Umbilical cord (tissue), 2 donors: Measurements from ENCODE around the gene EIPR1. TPM values are rescaled to one million over a fixed set of nuclear protein-coding genes. Genes with fewer than 3 reads are reported as not detected.
"Not testable (repeated sequence)": the region's sequence is repeated elsewhere in the genome, so short reads cannot be mapped to it uniquely, and the experiment has no call there.

Source experiments
- DNase-seq: peaks from one replicate; pipeline ENCODE4 v3.0.0-alpha.2; 2015; ENCODE audit warnings: low spot score
- total RNA-seq: library from RNA; depleted of rRNA; stranded (reverse); fragments of >200 nt; gene quantifications from one replicate; pipeline ENCODE4 v1.2.3, GENCODE V29; 2014; ENCODE audit warnings: low replicate concordance; ENCODE audit not compliant: insufficient read depth

The EIPR1 gene
- total RNA-seq, 1 donor from 2014 or later: 14.2 TPM

- no peak for DNase-seq
Observed at GRCh38 chr2:3357926-3358325, 19.7 kb downstream of the EIPR1 start.

- not testable (repeated sequence) for DNase-seq
Observed at GRCh38 chr2:3357446-3357845, 20.2 kb downstream of the EIPR1 start.

- DNase-seq: no peak
Observed at GRCh38 chr2:3356799-3357198, 20.8 kb downstream of the EIPR1 start.

GRCh38 chr2:3355951-3356569, 21.6 kb downstream of the EIPR1 start:
- DNase-seq: no peak

GRCh38 chr2:3354986-3355385, 22.6 kb downstream of the EIPR1 start:
- DNase-seq: no peak

- no peak for DNase-seq
Observed at GRCh38 chr2:3349211-3349693, 28.4 kb downstream of the EIPR1 start.

GRCh38 chr2:3348767-3349166, 28.9 kb downstream of the EIPR1 start:
- DNase-seq: no peak

- no peak for DNase-seq
Observed at GRCh38 chr2:3345621-3346020, 32.0 kb downstream of the EIPR1 start.

- DNase-seq: no peak
Observed at GRCh38 chr2:3344897-3345296, 32.7 kb downstream of the EIPR1 start.

- DNase-seq: no peak
Observed at GRCh38 chr2:3343012-3343411, 34.6 kb downstream of the EIPR1 start.

GRCh38 chr2:3342324-3342723, 35.3 kb downstream of the EIPR1 start:
- no peak for DNase-seq

GRCh38 chr2:3341336-3341735, 36.3 kb downstream of the EIPR1 start:
- DNase-seq: no peak

- DNase-seq: no peak
Observed at GRCh38 chr2:3340144-3340543, 37.5 kb downstream of the EIPR1 start.

- DNase-seq: no peak
Observed at GRCh38 chr2:3338340-3338739, 39.3 kb downstream of the EIPR1 start.

GRCh38 chr2:3336844-3337243, 40.8 kb downstream of the EIPR1 start:
- DNase-seq: no peak

- DNase-seq: no peak
Observed at GRCh38 chr2:3334392-3335345, 42.9 kb downstream of the EIPR1 start.

GRCh38 chr2:3332133-3332532, 45.5 kb downstream of the EIPR1 start:
- no peak for DNase-seq

- DNase-seq: no peak
Observed at GRCh38 chr2:3329491-3329890, 48.1 kb downstream of the EIPR1 start.

GRCh38 chr2:3326871-3327270, 50.7 kb downstream of the EIPR1 start:
- no peak for DNase-seq

- DNase-seq: no peak
Observed at GRCh38 chr2:3326182-3326537, 51.5 kb downstream of the EIPR1 start.

GRCh38 chr2:3325458-3326181, 52.0 kb downstream of the EIPR1 start:
- no peak for DNase-seq
